Measurements from ENCODE around the gene OR14I1.
A peak's percentile ranks its signal among the peaks of the same experiment; 100 is the strongest.
"Not testable (repeated sequence)": the region's sequence is repeated elsewhere in the genome, so short reads cannot be mapped to it uniquely, and the experiment has no call there.

OR14I1 gene

DNA sequence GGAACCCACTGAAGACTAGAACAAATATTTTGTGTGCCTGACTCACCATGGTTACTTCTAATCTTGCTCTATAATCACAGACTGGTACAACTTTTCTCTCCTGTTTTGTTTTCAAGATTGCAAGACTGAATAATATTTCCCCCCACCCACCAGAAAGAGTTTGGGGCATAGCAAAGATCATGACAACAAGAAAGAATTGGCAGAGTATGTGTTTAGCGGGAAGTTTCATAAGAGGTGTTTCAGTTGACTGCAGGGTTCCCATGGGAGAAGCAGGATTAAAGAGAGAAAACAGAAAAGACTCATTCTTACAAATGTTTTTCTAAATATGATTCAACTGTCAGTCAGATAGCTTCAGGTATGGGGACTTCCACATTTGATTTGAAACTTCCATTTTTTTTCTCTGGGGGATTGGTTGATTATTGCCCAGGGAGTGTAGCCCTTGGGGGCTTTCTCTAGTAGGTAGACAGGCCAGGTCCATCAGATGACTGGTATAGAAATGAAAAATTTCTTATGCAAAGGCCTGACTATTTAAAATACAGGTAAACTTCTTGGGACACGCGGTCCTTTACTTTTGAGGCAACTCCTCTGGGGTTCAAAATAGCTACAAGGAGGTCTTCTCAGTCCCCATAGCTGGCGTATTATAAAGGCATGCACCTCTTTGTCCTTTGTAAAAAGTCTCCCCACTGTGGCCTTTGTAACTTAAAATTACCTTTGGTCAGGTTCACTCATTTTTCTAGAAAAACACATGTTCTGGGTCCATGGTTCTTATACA lies 13.9 kb downstream of the OR14I1 start:
- DNase-seq (ENCODE audit: low read depth): peak; percentile 14
- no peak overlapping the region for H3K4me3 ChIP-seq (ENCODE audit: low read depth, low read length)
- TF ChIP-seq, protein P1, sequence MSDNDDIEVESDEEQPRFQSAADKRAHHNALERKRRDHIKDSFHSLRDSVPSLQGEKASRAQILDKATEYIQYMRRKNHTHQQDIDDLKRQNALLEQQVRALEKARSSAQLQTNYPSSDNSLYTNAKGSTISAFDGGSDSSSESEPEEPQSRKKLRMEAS (IDR thresholded peaks at IDR 0.05; ENCODE audit: low read depth, low read length): no peak
- no peak for TF ChIP-seq POLR2A (IDR thresholded peaks at IDR 0.05; ENCODE audit: extremely low read depth, insufficient read length)
- TF ChIP-seq, protein P2, sequence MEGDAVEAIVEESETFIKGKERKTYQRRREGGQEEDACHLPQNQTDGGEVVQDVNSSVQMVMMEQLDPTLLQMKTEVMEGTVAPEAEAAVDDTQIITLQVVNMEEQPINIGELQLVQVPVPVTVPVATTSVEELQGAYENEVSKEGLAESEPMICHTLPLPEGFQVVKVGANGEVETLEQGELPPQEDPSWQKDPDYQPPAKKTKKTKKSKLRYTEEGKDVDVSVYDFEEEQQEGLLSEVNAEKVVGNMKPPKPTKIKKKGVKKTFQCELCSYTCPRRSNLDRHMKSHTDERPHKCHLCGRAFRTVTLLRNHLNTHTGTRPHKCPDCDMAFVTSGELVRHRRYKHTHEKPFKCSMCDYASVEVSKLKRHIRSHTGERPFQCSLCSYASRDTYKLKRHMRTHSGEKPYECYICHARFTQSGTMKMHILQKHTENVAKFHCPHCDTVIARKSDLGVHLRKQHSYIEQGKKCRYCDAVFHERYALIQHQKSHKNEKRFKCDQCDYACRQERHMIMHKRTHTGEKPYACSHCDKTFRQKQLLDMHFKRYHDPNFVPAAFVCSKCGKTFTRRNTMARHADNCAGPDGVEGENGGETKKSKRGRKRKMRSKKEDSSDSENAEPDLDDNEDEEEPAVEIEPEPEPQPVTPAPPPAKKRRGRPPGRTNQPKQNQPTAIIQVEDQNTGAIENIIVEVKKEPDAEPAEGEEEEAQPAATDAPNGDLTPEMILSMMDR (IDR thresholded peaks at IDR 0.05; ENCODE audit: low read depth, low read length): no peak
- TF ChIP-seq MYC (IDR thresholded peaks at IDR 0.05; ENCODE audit: low read depth, low read length): no peak

DNA sequence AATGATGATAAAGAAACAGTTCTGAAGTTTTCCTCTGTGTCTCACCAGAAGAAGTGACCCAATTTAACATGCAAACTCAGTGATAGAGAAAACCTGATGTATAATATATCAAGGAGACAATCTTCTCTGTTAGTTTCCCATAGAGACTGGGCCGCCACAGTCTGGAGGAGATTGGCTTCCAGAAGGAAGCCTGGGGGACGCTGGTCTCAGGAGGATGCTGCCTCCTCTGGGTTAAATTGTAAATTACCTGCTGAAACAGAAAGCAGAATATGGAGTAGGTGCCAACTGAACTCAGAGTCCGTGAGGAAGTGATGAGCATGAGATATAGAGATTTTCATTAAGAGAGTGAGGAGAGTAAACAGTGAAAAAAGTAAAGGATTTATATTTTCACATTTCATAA lies 15.8 kb downstream of the OR14I1 start:
- DNase-seq (ENCODE audit: low read depth): peak; percentile 14
- no peak overlapping the region for H3K4me3 ChIP-seq (ENCODE audit: low read depth, low read length)
- TF ChIP-seq MYC (IDR thresholded peaks at IDR 0.05; ENCODE audit: low read depth, low read length) (no peak), POLR2A (IDR thresholded peaks at IDR 0.05; ENCODE audit: extremely low read depth, insufficient read length) (no peak)
- TF ChIP-seq, protein P1 (IDR thresholded peaks at IDR 0.05; ENCODE audit: low read depth, low read length): no peak
- TF ChIP-seq, protein P2 (IDR thresholded peaks at IDR 0.05; ENCODE audit: low read depth, low read length): no peak

DNA sequence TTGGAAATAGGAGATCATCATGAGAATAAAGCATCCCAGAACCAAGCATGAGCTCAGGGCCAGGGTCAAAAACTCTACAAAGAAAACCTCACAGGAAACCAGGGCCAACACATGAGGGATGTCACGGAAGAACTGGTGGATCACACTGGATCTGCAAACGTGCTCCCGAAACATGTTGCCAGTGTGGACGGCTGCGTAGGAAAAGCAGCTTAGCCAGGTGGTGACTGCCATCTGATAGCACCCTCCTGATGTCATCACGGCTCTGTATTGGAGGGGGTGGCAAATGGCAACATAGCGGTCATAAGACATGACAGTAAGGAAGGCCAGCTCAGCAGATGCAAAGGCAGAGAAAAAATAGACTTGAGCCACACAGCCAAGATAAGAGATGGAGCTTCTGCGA lies 20.9 kb downstream of the OR14I1 start:
- TF ChIP-seq MYC (IDR thresholded peaks at IDR 0.05; ENCODE audit: low read depth, low read length): no peak
- TF ChIP-seq, protein P2 (IDR thresholded peaks at IDR 0.05; ENCODE audit: low read depth, low read length): no peak
- TF ChIP-seq, protein P1 (IDR thresholded peaks at IDR 0.05; ENCODE audit: low read depth, low read length): no peak
- TF ChIP-seq POLR2A (IDR thresholded peaks at IDR 0.05; ENCODE audit: extremely low read depth, insufficient read length): no peak
- no peak for DNase-seq (ENCODE audit: low read depth)
- H3K4me3 ChIP-seq (ENCODE audit: low read depth, low read length): no peak overlapping the region

DNA sequence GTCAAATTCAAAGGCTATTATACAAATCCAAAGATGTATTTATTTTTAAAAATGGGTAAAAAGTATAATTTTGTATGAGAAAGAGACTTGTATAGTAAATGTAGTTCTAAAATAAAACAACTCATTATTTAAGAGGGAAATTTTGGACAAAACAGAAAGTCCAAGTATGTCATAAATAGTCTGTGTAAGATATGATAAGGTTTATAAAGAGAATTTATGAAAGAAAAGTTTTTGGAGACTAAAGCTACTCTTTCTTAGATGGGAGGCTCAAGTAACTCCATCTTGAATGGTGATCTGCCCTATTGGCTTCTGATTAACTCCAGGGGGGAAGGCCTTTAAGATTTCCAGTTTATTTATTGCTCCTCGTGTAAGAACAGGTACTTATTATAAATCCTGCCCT lies 32.6 kb downstream of the OR14I1 start:
- no peak overlapping the region for H3K4me3 ChIP-seq (ENCODE audit: low read depth, low read length)
- TF ChIP-seq, protein P2 (IDR thresholded peaks at IDR 0.05; ENCODE audit: low read depth, low read length): no peak
- TF ChIP-seq MYC (IDR thresholded peaks at IDR 0.05; ENCODE audit: low read depth, low read length): no peak
- TF ChIP-seq, protein P1 (IDR thresholded peaks at IDR 0.05; ENCODE audit: low read depth, low read length): no peak
- no peak for TF ChIP-seq POLR2A (IDR thresholded peaks at IDR 0.05; ENCODE audit: extremely low read depth, insufficient read length)
- DNase-seq (ENCODE audit: low read depth): no peak

DNA sequence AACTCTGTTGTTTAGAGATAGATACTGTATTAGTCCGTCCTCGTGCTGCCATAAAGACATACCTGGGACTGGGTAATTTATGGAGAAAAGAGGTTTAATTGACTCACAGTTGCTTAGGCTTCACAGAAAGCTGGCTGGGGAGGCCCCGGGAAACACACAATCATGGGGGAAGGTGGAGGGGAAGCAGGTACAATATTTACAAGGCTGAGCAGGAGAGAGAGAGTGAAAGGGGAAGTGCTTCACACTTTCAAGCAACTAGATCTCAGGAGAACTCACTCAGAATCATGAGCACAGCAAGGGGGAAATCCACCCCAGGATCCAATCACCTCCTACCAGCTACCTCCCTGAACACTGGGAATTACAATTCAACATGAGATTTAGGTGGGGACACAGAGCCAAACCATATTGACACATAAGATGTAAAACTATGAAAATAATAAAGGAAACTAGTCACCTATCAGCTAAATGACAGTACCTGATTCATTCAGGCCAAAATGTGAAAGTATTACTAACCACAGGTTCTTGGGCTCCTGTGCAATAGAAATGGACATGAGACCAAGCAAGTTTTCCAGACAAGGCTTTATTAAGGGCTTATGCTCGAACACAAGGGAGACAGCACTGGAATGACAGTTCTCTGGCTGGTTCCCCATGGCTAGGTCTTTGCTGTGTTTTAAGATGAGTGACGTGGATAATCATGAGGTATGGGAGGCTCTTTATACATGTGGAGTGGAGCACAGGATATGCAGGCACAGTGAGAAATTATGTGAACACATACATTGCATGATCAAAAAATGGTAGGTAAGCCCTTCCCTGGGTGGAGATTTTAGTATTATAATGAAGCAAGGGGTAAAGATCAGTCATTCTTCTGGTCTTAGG lies 38.9 kb downstream of the OR14I1 start:
- DNase-seq (ENCODE audit: low read depth); H3K4me3 ChIP-seq (ENCODE audit: low read depth, low read length): not testable (repeated sequence)

DNA sequence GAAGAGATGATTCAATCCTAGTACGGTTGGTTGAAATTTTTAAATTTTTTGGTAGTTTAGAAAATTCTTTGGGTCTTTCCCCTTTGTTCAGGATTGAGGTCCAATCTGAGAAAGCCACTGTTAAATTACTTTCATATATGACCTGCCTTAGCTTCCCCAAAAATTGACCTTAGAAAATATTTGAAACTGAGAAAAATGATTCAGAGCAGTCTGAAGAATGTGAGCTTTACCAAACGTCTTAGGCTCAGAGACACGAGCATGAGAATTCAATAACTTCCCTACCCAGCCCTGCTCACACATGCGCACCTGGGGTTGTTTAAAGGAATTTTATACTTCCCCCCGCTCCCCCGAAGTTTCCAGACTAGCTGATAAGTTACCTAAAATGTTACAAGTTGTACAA lies 45.8 kb downstream of the OR14I1 start:
- not testable (repeated sequence) for H3K4me3 ChIP-seq (ENCODE audit: low read depth, low read length); DNase-seq (ENCODE audit: low read depth)

DNA sequence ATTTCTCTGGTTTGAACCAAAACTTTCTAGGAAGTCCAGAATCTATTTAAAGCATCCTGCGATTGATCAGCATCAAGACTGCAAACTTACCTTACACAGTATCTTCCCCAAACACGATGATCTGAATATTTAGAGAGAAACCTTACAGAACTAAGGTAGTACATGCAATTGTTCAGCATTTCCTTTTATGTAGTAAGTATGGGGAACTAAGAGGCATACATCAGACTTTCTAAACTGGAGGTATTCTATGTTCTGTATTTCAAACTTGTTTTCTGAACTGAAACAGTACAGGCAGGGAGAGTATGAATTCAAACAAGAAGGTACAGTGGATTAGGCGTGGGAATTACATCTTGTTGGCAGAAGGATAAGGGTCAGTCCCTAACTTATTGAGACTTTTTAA lies 47.2 kb downstream of the OR14I1 start, which contains the start of gene OR2T27:
Gene OR2T27, minus strand, starts transcription at position 175 of the 400 bp plus-strand sequence. CDS start 4,644 bp downstream, outside the sequence.
- H3K4me3 ChIP-seq (ENCODE audit: low read depth, low read length); DNase-seq (ENCODE audit: low read depth): not testable (repeated sequence)

All from NB4 (cell line).